ENCODE results near the gene MUC5B. TPM values are rescaled to one million over a fixed set of nuclear protein-coding genes. Genes with fewer than 3 reads are reported as not detected.

Gene MUC5B
- total and polyA plus RNA-seq, 2 donors (not counting 1 experiment from before 2014, with no cell fraction given), result not detected

- TF ChIP-seq EZH2 (IDR thresholded peaks at IDR 0.05; ENCODE audit: borderline replicate concordance, insufficient read depth, low read depth, low read length, poor library complexity, severe bottlenecking), result no peak
- TF ChIP-seq, protein P1, sequence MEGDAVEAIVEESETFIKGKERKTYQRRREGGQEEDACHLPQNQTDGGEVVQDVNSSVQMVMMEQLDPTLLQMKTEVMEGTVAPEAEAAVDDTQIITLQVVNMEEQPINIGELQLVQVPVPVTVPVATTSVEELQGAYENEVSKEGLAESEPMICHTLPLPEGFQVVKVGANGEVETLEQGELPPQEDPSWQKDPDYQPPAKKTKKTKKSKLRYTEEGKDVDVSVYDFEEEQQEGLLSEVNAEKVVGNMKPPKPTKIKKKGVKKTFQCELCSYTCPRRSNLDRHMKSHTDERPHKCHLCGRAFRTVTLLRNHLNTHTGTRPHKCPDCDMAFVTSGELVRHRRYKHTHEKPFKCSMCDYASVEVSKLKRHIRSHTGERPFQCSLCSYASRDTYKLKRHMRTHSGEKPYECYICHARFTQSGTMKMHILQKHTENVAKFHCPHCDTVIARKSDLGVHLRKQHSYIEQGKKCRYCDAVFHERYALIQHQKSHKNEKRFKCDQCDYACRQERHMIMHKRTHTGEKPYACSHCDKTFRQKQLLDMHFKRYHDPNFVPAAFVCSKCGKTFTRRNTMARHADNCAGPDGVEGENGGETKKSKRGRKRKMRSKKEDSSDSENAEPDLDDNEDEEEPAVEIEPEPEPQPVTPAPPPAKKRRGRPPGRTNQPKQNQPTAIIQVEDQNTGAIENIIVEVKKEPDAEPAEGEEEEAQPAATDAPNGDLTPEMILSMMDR (IDR thresholded peaks at IDR 0.05), result no peak
- H3K4me2 ChIP-seq (replicated peaks; ENCODE audit: low read depth, low read length, poor library complexity, severe bottlenecking), result no peak overlapping the region
- 95% methylated on average over 33 of the region's 34 CpGs for WGBS (ENCODE audit: insufficient coverage)
- intact Hi-C loops (cut with micrococcal nuclease), result no loop called here
- no peaks in the 10 kb centered on the region for H3K27me3 Mint-ChIP-seq
- ATAC-seq (ENCODE audit: low read depth) (no peak), DNase-seq (no peak)
- no peak overlapping the region for H3K27ac ChIP-seq (ENCODE audit: low read length in 2 of 2)
- H3K4me1 Mint-ChIP-seq, result no peaks in the 10 kb centered on the region
- H3K79me2 ChIP-seq (ENCODE audit: control insufficient read depth, insufficient read depth, low read length), result no peaks in the 10 kb centered on the region
- H3K4me3 ChIP-seq (ENCODE audit: control extremely low read depth in 1 of 5, extremely low read depth in 1 of 5, insufficient read depth in 1 of 5, low read depth in 2 of 5, low read length in 4 of 5), result no peak overlapping the region
- H4K20me1 ChIP-seq (ENCODE audit: control insufficient read depth, insufficient read depth, low read length, poor library complexity, severe bottlenecking), result no peaks in the 10 kb centered on the region
- ChIA-PET CTCF (no interaction called here), POLR2A (no interaction called here)
- H3K27ac Mint-ChIP-seq, result no peak overlapping the region
- peaks cover 0 to 15% (median 0%) of the 10 kb centered on the region in 3 donors for H3K9me3 ChIP-seq (ENCODE audit: control extremely low read depth in 1 of 3, control insufficient read depth in 2 of 3, insufficient read depth in 1 of 3, low read length in 2 of 3)
- H3K9ac ChIP-seq (ENCODE audit: low read length), result no peak overlapping the region
- H3K4me3 Mint-ChIP-seq, result no peak overlapping the region
- no peaks in the 10 kb centered on the region for H3K4me1 ChIP-seq (ENCODE audit: control insufficient read depth in 2 of 2, insufficient read depth in 2 of 2, low read length in 2 of 2)
- no peak overlapping the region for H2AFZ ChIP-seq (ENCODE audit: insufficient read depth, low read depth, low read length, poor library complexity, severe bottlenecking)
- H3K36me3 ChIP-seq (replicated peaks in 1 of 2; ENCODE audit: control extremely low read depth in 1 of 2, control insufficient read depth in 1 of 2, extremely low read depth in 1 of 2, insufficient read depth in 2 of 2, low read length in 1 of 2), result no peaks in the 10 kb centered on the region
- H3K27me3 ChIP-seq (replicated peaks in 1 of 4; ENCODE audit: control extremely low read depth in 1 of 4, control insufficient read depth in 3 of 4, insufficient read depth in 4 of 4, low read length in 3 of 4), result no peaks in the 10 kb centered on the region
- H3K9me3 Mint-ChIP-seq (ENCODE audit: insufficient read depth), result no peaks in the 10 kb centered on the region
These were observed 45.7 kb upstream of the MUC5B start for GRCh38 chr11:1177020-1177770.

- DNase-seq, result no peak
- no peak for ATAC-seq (ENCODE audit: low read depth)
- intact Hi-C loops (cut with micrococcal nuclease), result no loop called here
- no peaks in the 10 kb centered on the region for H3K27me3 Mint-ChIP-seq
- H3K4me1 Mint-ChIP-seq, result no peaks in the 10 kb centered on the region
- ChIA-PET POLR2A (no interaction called here), CTCF (no interaction called here)
- 96% methylated on average over 12 of the region's 12 CpGs for WGBS (ENCODE audit: insufficient coverage)
- Histone ChIP-seq H3K4me2 (replicated peaks; ENCODE audit: low read depth, low read length, poor library complexity, severe bottlenecking) (no peak overlapping the region), H3K79me2 (ENCODE audit: control insufficient read depth, insufficient read depth, low read length) (no peaks in the 10 kb centered on the region), H2AFZ (ENCODE audit: insufficient read depth, low read depth, low read length, poor library complexity, severe bottlenecking) (no peak overlapping the region), H3K4me3 (ENCODE audit: control extremely low read depth in 1 of 5, extremely low read depth in 1 of 5, insufficient read depth in 1 of 5, low read depth in 2 of 5, low read length in 4 of 5) (no peak overlapping the region), H3K4me1 (ENCODE audit: control insufficient read depth in 2 of 2, insufficient read depth in 2 of 2, low read length in 2 of 2) (no peaks in the 10 kb centered on the region), H3K27ac (ENCODE audit: low read length in 2 of 2) (no peak overlapping the region), H3K9me3 (ENCODE audit: control extremely low read depth in 1 of 3, control insufficient read depth in 2 of 3, insufficient read depth in 1 of 3, low read length in 2 of 3) (peaks cover 0 to 13% (median 0%) of the 10 kb centered on the region in 3 donors), H3K36me3 (replicated peaks in 1 of 2; ENCODE audit: control extremely low read depth in 1 of 2, control insufficient read depth in 1 of 2, extremely low read depth in 1 of 2, insufficient read depth in 2 of 2, low read length in 1 of 2) (no peaks in the 10 kb centered on the region), H3K27me3 (replicated peaks in 1 of 4; ENCODE audit: control extremely low read depth in 1 of 4, control insufficient read depth in 3 of 4, insufficient read depth in 4 of 4, low read length in 3 of 4) (no peaks in the 10 kb centered on the region), H4K20me1 (ENCODE audit: control insufficient read depth, insufficient read depth, low read length, poor library complexity, severe bottlenecking) (no peaks in the 10 kb centered on the region), H3K9ac (ENCODE audit: low read length) (no peak overlapping the region)
- no peaks in the 10 kb centered on the region for H3K9me3 Mint-ChIP-seq (ENCODE audit: insufficient read depth)
- H3K27ac Mint-ChIP-seq, result no peak overlapping the region
- H3K4me3 Mint-ChIP-seq, result no peak overlapping the region
- no peak for TF ChIP-seq EZH2 (IDR thresholded peaks at IDR 0.05; ENCODE audit: borderline replicate concordance, insufficient read depth, low read depth, low read length, poor library complexity, severe bottlenecking)
- TF ChIP-seq, protein P1 (IDR thresholded peaks at IDR 0.05), result no peak
These were observed 45.1 kb upstream of the MUC5B start for GRCh38 chr11:1177771-1178090.

All from B cell (primary cell).